HepG2 (cell line): Measurements from ENCODE around the gene SMIM31. TPM values are rescaled to one million over a fixed set of nuclear protein-coding genes. Genes with fewer than 3 reads are reported as not detected.

Experiments used
- ATAC-seq: fragments of 200-7000 bp; cut with Tn5 transposase; 3 replicates; pipeline ENCODE4 v1.9.1; 2020; ENCODE audit warnings: mild to moderate bottlenecking, moderate library complexity
- BruUV-seq: library from RNA; stranded (reverse); fragments of 400-500 nt; replicated peaks from 2 replicates; lab custom pipeline; 2021; lab: Mats Ljungman, UMichigan
- CTCF ChIA-PET: fragments of 300-600 bp; formaldehyde crosslinking; extraction: SDS; loops from one replicate; lab custom pipeline; 2021; ENCODE audit warnings: low total read pairs, inconsistent platforms, low intra/inter-chr PET ratio; lab: Yijun Ruan, JAX
- POLR2A ChIA-PET: fragments of 350-600 bp; sonication (Branson Sonifier 250); formaldehyde crosslinking; loops from one replicate; lab custom pipeline; 2020; ENCODE audit warnings: antibody characterized with exemption, inconsistent platforms; lab: Yijun Ruan, JAX
- DNase-seq: peaks from one replicate; pipeline ENCODE4 v3.0.0-alpha.2; 2015; ENCODE audit warnings: low spot score
- FAIRE-seq: peaks from 3 replicates; lab custom pipeline; 2011; peaks lifted over from hg19 to GRCh38; lab: Jason Lieb, UNC
- H2AFZ ChIP-seq: one replicate; pipeline ENCODE4 v1.6.1; 2011; ENCODE audit warnings: low read length, inconsistent platforms
- H3K27ac ChIP-seq: fragments of 300-600 bp; 3 replicates; pipeline ENCODE4 v1.8.0; 2011; ENCODE audit warnings: mixed run types, mild to moderate bottlenecking, mixed read lengths, low read length, inconsistent platforms; ENCODE audit not compliant: insufficient read depth; ENCODE audit errors: extremely low read length
- H3K27me3 ChIP-seq, 2 experiments: fragments of 200-600 bp in 1 of 2; 2 replicates in 1 of 2; 3 replicates in 1 of 2; pipeline versions ENCODE4 v1.6.0 to v1.8.0; 2011; ENCODE audit warnings: low read length in 2 of 2, mild to moderate bottlenecking in 2 of 2, moderate library complexity in 2 of 2, inconsistent platforms in 1 of 2; ENCODE audit not compliant: insufficient read depth in 2 of 2, control insufficient read depth in 1 of 2
- H3K36me3 ChIP-seq, 2 experiments: fragments of 200-600 bp in 1 of 2; replicated peaks in 1 of 2; 2 replicates in 1 of 2; 3 replicates in 1 of 2; pipeline versions ENCODE4 v1.5.1 to v1.8.0; 2011; ENCODE audit warnings: low read length in 2 of 2, inconsistent platforms in 1 of 2; ENCODE audit not compliant: insufficient read depth in 2 of 2, control insufficient read depth in 1 of 2
- H3K4me1 ChIP-seq: 2 replicates; pipeline ENCODE4 v1.5.1; 2012; ENCODE audit warnings: low read length, inconsistent platforms; ENCODE audit not compliant: insufficient read depth
- H3K4me2 ChIP-seq: 2 replicates; pipeline ENCODE4 v1.6.0; 2011; ENCODE audit warnings: low read depth, low read length, inconsistent platforms
- H3K4me3 ChIP-seq, 3 experiments: fragments of 200-600 bp in 1 of 3; sonication (generic), shearing (Covaris generic) in 1 of 3; replicated peaks in 1 of 3; 2 replicates each; pipeline ENCODE4 v1.5.1; 2011 to 2016; ENCODE audit warnings: low read length in 3 of 3, inconsistent platforms in 2 of 3, low read depth in 2 of 3, mild to moderate bottlenecking in 2 of 3, control low read depth in 1 of 3, mixed read lengths in 1 of 3; ENCODE audit not compliant: insufficient read depth in 1 of 3
- H3K79me2 ChIP-seq: one replicate; pipeline ENCODE4 v1.6.1; 2011; ENCODE audit warnings: low read length, inconsistent platforms; ENCODE audit not compliant: insufficient read depth
- H3K9ac ChIP-seq: 2 replicates; pipeline ENCODE4 v1.6.0; 2011; ENCODE audit warnings: mild to moderate bottlenecking, low read depth, low read length, inconsistent platforms; ENCODE audit not compliant: insufficient read depth
- H3K9me3 ChIP-seq: 2 replicates; pipeline ENCODE4 v1.5.1; 2012; ENCODE audit warnings: mild to moderate bottlenecking, low read length
- H4K20me1 ChIP-seq: 2 replicates; pipeline ENCODE4 v1.6.0; 2011; ENCODE audit warnings: inconsistent platforms, mild to moderate bottlenecking, low read length, moderate library complexity; ENCODE audit not compliant: insufficient read depth
- ADNP ChIP-seq: sonication (generic); formaldehyde crosslinking; IDR thresholded peaks from 2 replicates; pipeline ENCODE4 v1.4.0; 2020; ENCODE audit warnings: missing genetic modification reagents
- ATRX ChIP-seq: sonication (generic); formaldehyde crosslinking; IDR thresholded peaks from 2 replicates; pipeline ENCODE4 v1.4.0; 2020; ENCODE audit warnings: missing genetic modification reagents, borderline replicate concordance
- GPN1 ChIP-seq: sonication (generic); formaldehyde crosslinking; IDR thresholded peaks from 2 replicates; pipeline ENCODE4 v1.5.1; 2020; ENCODE audit warnings: missing genetic modification reagents, borderline replicate concordance
- HNF4A ChIP-seq: sonication (generic); formaldehyde crosslinking; IDR thresholded peaks from 2 replicates; pipeline ENCODE4 v1.4.0; 2020; ENCODE audit warnings: missing genetic modification reagents
- MTF1 ChIP-seq: sonication (generic); formaldehyde crosslinking; IDR thresholded peaks from 2 replicates; pipeline ENCODE4 v1.5.0; 2020; ENCODE audit warnings: missing genetic modification reagents
- PHF8 ChIP-seq: sonication (generic); formaldehyde crosslinking; IDR thresholded peaks from 2 replicates; pipeline ENCODE4 v1.5.0; 2020; ENCODE audit warnings: missing genetic modification reagents
- PRDM10 ChIP-seq: sonication (generic); formaldehyde crosslinking; IDR thresholded peaks from 2 replicates; pipeline ENCODE4 v1.4.0; 2020; ENCODE audit warnings: low read depth, missing genetic modification reagents
- SYNCRIP ChIP-seq: fragments of 200-400 bp; formaldehyde crosslinking; IDR thresholded peaks from 2 replicates; pipeline ENCODE4 v1.6.1; 2018; ENCODE audit warnings: mild to moderate bottlenecking, low read depth, low read length; ENCODE audit not compliant: insufficient read depth
- WIZ ChIP-seq: sonication (generic); formaldehyde crosslinking; IDR thresholded peaks from 2 replicates; pipeline ENCODE4 v1.5.1; 2020; ENCODE audit warnings: mild to moderate bottlenecking, missing genetic modification reagents
- ZBTB38 ChIP-seq: sonication (generic); formaldehyde crosslinking; IDR thresholded peaks from 2 replicates; pipeline ENCODE4 v1.5.1; 2020; ENCODE audit warnings: mild to moderate bottlenecking, missing genetic modification reagents
- ZC3H4 ChIP-seq: sonication (generic); formaldehyde crosslinking; IDR thresholded peaks from 2 replicates; pipeline ENCODE4 v1.4.0; 2020; ENCODE audit warnings: missing genetic modification reagents, borderline replicate concordance
- ZFP1 ChIP-seq: IDR thresholded peaks from 2 replicates; pipeline ENCODE4 v1.6.1; 2016
- ZNF432 ChIP-seq: sonication (generic); formaldehyde crosslinking; IDR thresholded peaks from 2 replicates; pipeline ENCODE4 v1.5.0; 2020; ENCODE audit warnings: missing genetic modification reagents, mild to moderate bottlenecking, borderline replicate concordance
- ZNF562 ChIP-seq: sonication (generic); formaldehyde crosslinking; IDR thresholded peaks from 2 replicates; pipeline ENCODE4 v1.8.0; 2022; ENCODE audit warnings: missing genetic modification reagents, borderline replicate concordance
- ZNF891 ChIP-seq: sonication (generic); formaldehyde crosslinking; IDR thresholded peaks from 2 replicates; pipeline ENCODE4 v1.5.0; 2020; ENCODE audit warnings: mild to moderate bottlenecking, missing genetic modification reagents
- WGBS: methylation state at CpG from one replicate; pipeline ENCODE4 v1.1.6; 2017; ENCODE audit warnings: low lambda C conversion rate; 5-methylcytosine and 5-hydroxymethylcytosine counted together
- in situ Hi-C: cut with HindIII; loops from 2 replicates; pipeline ENCODE4 v1.10.0; 2017; ENCODE audit warnings: low pct_unique_long_range_greater_than_20kb; ENCODE audit not compliant: extremely low pct_ligation_motif_present
- intact Hi-C: fragments of 100-400 bp; cut with micrococcal nuclease; formaldehyde crosslinking; loops from one replicate; pipeline ENCODE4 v1.10.0; 2022; ENCODE audit not compliant: unreplicated experiment
- polyA plus RNA-seq, 8 experiments: library from polyadenylated mRNA; depleted of rRNA in 3 of 8; stranded (reverse) in 7 of 8; unstranded in 1 of 8; fragments of >200 nt; fragmentation: Illumina TruSeq in 4 of 8; extraction: Trizol in 4 of 8; gene quantifications; 2 replicates each; pipeline versions ENCODE4 v1.2.1 to v1.2.3, GENCODE V29; 2011 to 2016; ENCODE audit warnings: low read depth in 4 of 8, missing spikeins in 1 of 8, mixed read lengths in 1 of 8; ENCODE audit not compliant: insufficient read depth in 1 of 8
- total RNA-seq, 5 experiments: library from RNA; depleted of rRNA; stranded (reverse); fragments of >200 nt; fragmentation: Illumina TruSeq; extraction: Trizol; gene quantifications; 2 replicates each; pipeline ENCODE4 v1.2.3, GENCODE V29; 2016; ENCODE audit warnings: low read depth in 1 of 5
- TF ChIP-seq, protein P1 (sequence below): sonication (generic); formaldehyde crosslinking; IDR thresholded peaks from 2 replicates; pipeline ENCODE4 v1.4.0; 2020; ENCODE audit warnings: missing genetic modification reagents, borderline replicate concordance
- TF ChIP-seq, protein P2 (sequence below): sonication (generic); formaldehyde crosslinking; IDR thresholded peaks from 2 replicates; pipeline ENCODE4 v1.4.0; 2020; ENCODE audit warnings: missing genetic modification reagents

The SMIM31 gene
- total and polyA plus RNA-seq, 2 of the 13 experiments (the other 11 are each of a cell fraction or from before 2014, with no cell fraction given): not detected

GRCh38 chr4:164756686-164757085 lies 2.8 kb downstream of the SMIM31 start:
- H3K4me1 ChIP-seq: no peaks in the 10 kb centered on the region
- DNase-seq (no peak), FAIRE-seq (no peak), ATAC-seq (no peak)
- no peak overlapping the region for H2AFZ ChIP-seq
- H3K27me3 ChIP-seq: no peaks in the 10 kb centered on the region
- no TSS peak for BruUV-seq
- no peaks in the 10 kb centered on the region for H3K9me3 ChIP-seq
- no peak overlapping the region for H3K27ac ChIP-seq
- 0% methylated on average over 2 of the region's 2 CpGs for WGBS
- in situ Hi-C loops (no loop called here), intact Hi-C loops (no loop called here)
- H3K9ac ChIP-seq: no peak overlapping the region
- H3K36me3 ChIP-seq: no peaks in the 10 kb centered on the region
- ChIA-PET CTCF (no interaction called here), POLR2A (no interaction called here)
- H4K20me1 ChIP-seq: no peaks in the 10 kb centered on the region
- no peak overlapping the region for H3K4me3 ChIP-seq
- no peak overlapping the region for H3K4me2 ChIP-seq
- no peaks in the 10 kb centered on the region for H3K79me2 ChIP-seq
- TF ChIP-seq PRDM10 (CRISPR knock-in tag): no peak
- no peak for TF ChIP-seq ZFP1 (CRISPR knock-in tag)
- TF ChIP-seq ZBTB38: no peak
- no peak for TF ChIP-seq ZC3H4 (CRISPR knock-in tag)
- TF ChIP-seq ATRX (CRISPR knock-in tag): no peak
- no peak for TF ChIP-seq ZNF891 (CRISPR knock-in tag)
- TF ChIP-seq ZNF562: no peak
- TF ChIP-seq WIZ (CRISPR knock-in tag): no peak
- TF ChIP-seq, protein P1, sequence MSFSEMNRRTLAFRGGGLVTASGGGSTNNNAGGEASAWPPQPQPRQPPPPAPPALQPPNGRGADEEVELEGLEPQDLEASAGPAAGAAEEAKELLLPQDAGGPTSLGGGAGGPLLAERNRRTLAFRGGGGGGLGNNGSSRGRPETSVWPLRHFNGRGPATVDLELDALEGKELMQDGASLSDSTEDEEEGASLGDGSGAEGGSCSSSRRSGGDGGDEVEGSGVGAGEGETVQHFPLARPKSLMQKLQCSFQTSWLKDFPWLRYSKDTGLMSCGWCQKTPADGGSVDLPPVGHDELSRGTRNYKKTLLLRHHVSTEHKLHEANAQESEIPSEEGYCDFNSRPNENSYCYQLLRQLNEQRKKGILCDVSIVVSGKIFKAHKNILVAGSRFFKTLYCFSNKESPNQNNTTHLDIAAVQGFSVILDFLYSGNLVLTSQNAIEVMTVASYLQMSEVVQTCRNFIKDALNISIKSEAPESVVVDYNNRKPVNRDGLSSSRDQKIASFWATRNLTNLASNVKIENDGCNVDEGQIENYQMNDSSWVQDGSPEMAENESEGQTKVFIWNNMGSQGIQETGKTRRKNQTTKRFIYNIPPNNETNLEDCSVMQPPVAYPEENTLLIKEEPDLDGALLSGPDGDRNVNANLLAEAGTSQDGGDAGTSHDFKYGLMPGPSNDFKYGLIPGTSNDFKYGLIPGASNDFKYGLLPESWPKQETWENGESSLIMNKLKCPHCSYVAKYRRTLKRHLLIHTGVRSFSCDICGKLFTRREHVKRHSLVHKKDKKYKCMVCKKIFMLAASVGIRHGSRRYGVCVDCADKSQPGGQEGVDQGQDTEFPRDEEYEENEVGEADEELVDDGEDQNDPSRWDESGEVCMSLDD: no peak
- no peak for TF ChIP-seq HNF4A (CRISPR knock-in tag)
- TF ChIP-seq ADNP (CRISPR knock-in tag): no peak
- TF ChIP-seq SYNCRIP: no peak
- no peak for TF ChIP-seq GPN1 (CRISPR knock-in tag)
- TF ChIP-seq PHF8 (CRISPR knock-in tag): no peak
- TF ChIP-seq, protein P2, sequence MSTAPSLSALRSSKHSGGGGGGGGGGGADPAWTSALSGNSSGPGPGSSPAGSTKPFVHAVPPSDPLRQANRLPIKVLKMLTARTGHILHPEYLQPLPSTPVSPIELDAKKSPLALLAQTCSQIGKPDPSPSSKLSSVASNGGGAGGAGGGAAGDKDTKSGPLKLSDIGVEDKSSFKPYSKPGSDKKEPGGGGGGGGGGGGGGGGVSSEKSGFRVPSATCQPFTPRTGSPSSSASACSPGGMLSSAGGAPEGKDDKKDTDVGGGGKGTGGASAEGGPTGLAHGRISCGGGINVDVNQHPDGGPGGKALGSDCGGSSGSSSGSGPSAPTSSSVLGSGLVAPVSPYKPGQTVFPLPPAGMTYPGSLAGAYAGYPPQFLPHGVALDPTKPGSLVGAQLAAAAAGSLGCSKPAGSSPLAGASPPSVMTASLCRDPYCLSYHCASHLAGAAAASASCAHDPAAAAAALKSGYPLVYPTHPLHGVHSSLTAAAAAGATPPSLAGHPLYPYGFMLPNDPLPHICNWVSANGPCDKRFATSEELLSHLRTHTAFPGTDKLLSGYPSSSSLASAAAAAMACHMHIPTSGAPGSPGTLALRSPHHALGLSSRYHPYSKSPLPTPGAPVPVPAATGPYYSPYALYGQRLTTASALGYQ (CRISPR knock-in tag): no peak
- no peak for TF ChIP-seq MTF1
- TF ChIP-seq ZNF432: no peak
